Natural killer cell (primary cell): ENCODE results near the gene DIPK2A. TPM values are rescaled to one million over a fixed set of nuclear protein-coding genes. Genes with fewer than 3 reads are reported as not detected.

ENCODE experiments used
- ATAC-seq, 3 donors: fragments of 150-1000 bp in 2 of 3; fragments of 200-7000 bp in 1 of 3; cut with Tn5 transposase; 1 replicate in 1 of 3; 2 replicates in 2 of 3; pipeline ENCODE4 v1.10.0; 2021; ENCODE audit warnings: mild to moderate bottlenecking in 2 of 3, moderate library complexity in 2 of 3
- DNase-seq, 2 donors: peaks; one replicate each; pipeline versions ENCODE4 v3.0.0 to v3.0.0-alpha.2; 2013 to 2021; ENCODE audit warnings: mixed read lengths in 1 of 2
- H3K27ac ChIP-seq: one replicate; pipeline ENCODE4 v1.5.1; 2013; ENCODE audit warnings: mild to moderate bottlenecking, low read length
- H3K27me3 ChIP-seq: one replicate; pipeline ENCODE4 v1.6.1; 2013; ENCODE audit warnings: low read length; ENCODE audit not compliant: control insufficient read depth, insufficient read depth
- H3K36me3 ChIP-seq: one replicate; pipeline ENCODE4 v1.6.1; 2013; ENCODE audit warnings: low read length; ENCODE audit not compliant: control insufficient read depth, insufficient read depth
- H3K4me1 ChIP-seq: one replicate; pipeline ENCODE4 v1.6.1; 2013; ENCODE audit warnings: low read length; ENCODE audit not compliant: control insufficient read depth, insufficient read depth
- H3K4me3 ChIP-seq: one replicate; pipeline ENCODE4 v1.5.1; 2013; ENCODE audit warnings: low read length
- H3K9me3 ChIP-seq: one replicate; pipeline ENCODE4 v1.6.1; 2013; ENCODE audit warnings: low read length; ENCODE audit not compliant: control insufficient read depth, insufficient read depth
- H3K27ac Mint-ChIP-seq, 2 donors: one replicate each; pipeline ENCODE4 v1.8.0; 2022; ENCODE audit warnings: mild to moderate bottlenecking in 2 of 2, mixed read lengths in 2 of 2, moderate library complexity in 1 of 2
- H3K27me3 Mint-ChIP-seq, 2 donors: one replicate each; pipeline ENCODE4 v1.8.0; 2022; ENCODE audit warnings: low read depth in 2 of 2, mixed read lengths in 2 of 2
- H3K36me3 Mint-ChIP-seq: one replicate; pipeline ENCODE4 v1.8.0; 2022; ENCODE audit warnings: mixed read lengths
- H3K4me1 Mint-ChIP-seq, 2 donors: one replicate each; pipeline ENCODE4 v1.8.0; 2022; ENCODE audit warnings: mixed read lengths in 2 of 2
- H3K4me3 Mint-ChIP-seq: one replicate; pipeline ENCODE4 v1.8.0; 2022; ENCODE audit warnings: mild to moderate bottlenecking, moderate library complexity, mixed read lengths
- H3K9me3 Mint-ChIP-seq, 2 donors: one replicate each; pipeline ENCODE4 v1.8.0; 2022; ENCODE audit warnings: mixed read lengths in 2 of 2
- CTCF ChIP-seq: fragments of 200-600 bp; IDR thresholded peaks from one replicate; pipeline ENCODE4 v1.8.0; 2022; ENCODE audit warnings: antibody characterized with exemption
- WGBS: methylation state at CpG from one replicate; pipeline ENCODE4 v1.1.7; 2013; ENCODE audit warnings: missing lambda C conversion rate; ENCODE audit not compliant: insufficient coverage; 5-methylcytosine and 5-hydroxymethylcytosine counted together
- intact Hi-C: fragments of 100-400 bp; cut with micrococcal nuclease; formaldehyde crosslinking; loops from one replicate; pipeline ENCODE4 v1.14.2; 2022
- total RNA-seq, 4 donors: library from RNA; stranded (reverse); fragments of 120-200 nt in 1 of 4; gene quantifications; one replicate each; pipeline versions ENCODE4 v1.2.3 to v1.2.4, GENCODE V29; 2013 to 2022

Gene DIPK2A
- total RNA-seq, 3 donors from 2014 or later (not counting 1 experiment from before 2014, with no cell fraction given), result 18.7 to 39.6 (median 28.2) TPM

- intact Hi-C loops, result no loop called here
- Histone ChIP-seq H3K9me3 (no peaks in the 10 kb centered on the region), H3K4me1 (no peaks in the 10 kb centered on the region), H3K27me3 (no peaks in the 10 kb centered on the region), H3K36me3 (no peaks in the 10 kb centered on the region), H3K4me3 (no peak overlapping the region), H3K27ac (no peak overlapping the region)
- peaks cover 12 to 30% of the 10 kb centered on the region in 2 donors for H3K27me3 Mint-ChIP-seq
- no peak for TF ChIP-seq CTCF
- WGBS, result 83% methylated on average over 2 of the region's 3 CpGs
- ATAC-seq, result no peak
- no peak overlapping the region for H3K27ac Mint-ChIP-seq
- no peak for DNase-seq
- no peak overlapping the region for H3K4me3 Mint-ChIP-seq
- H3K4me1 Mint-ChIP-seq, result no peaks in the 10 kb centered on the region
- no peaks in the 10 kb centered on the region for H3K36me3 Mint-ChIP-seq
- no peaks in the 10 kb centered on the region for H3K9me3 Mint-ChIP-seq
These were observed 42.9 kb upstream of the DIPK2A start for GRCh38 chr3:143928541-143929255.

- H3K36me3 ChIP-seq, result no peaks in the 10 kb centered on the region
- H3K27ac ChIP-seq, result no peak overlapping the region
- no peak for TF ChIP-seq CTCF
- no peaks in the 10 kb centered on the region for H3K9me3 ChIP-seq
- ATAC-seq (no peak), DNase-seq (no peak)
- H3K27ac Mint-ChIP-seq, result no peak overlapping the region
- no peaks in the 10 kb centered on the region for H3K4me1 ChIP-seq
- no peak overlapping the region for H3K4me3 ChIP-seq
- no peaks in the 10 kb centered on the region for H3K4me1 Mint-ChIP-seq
- H3K27me3 ChIP-seq, result peaks cover 2% of the 10 kb centered on the region
- 60% methylated on average over 3 of the region's 3 CpGs for WGBS
- H3K9me3 Mint-ChIP-seq, result peaks cover 0 to 3% of the 10 kb centered on the region in 2 donors
- peaks cover 19 to 62% of the 10 kb centered on the region in 2 donors for H3K27me3 Mint-ChIP-seq
- intact Hi-C loops, result no loop called here
- no peak overlapping the region for H3K4me3 Mint-ChIP-seq
- no peaks in the 10 kb centered on the region for H3K36me3 Mint-ChIP-seq
These were observed 36.8 kb upstream of the DIPK2A start for GRCh38 chr3:143934791-143935190.

GRCh38 chr3:143935678-143936077, 35.9 kb upstream of the DIPK2A start:
- DNase-seq (no peak), ATAC-seq (no peak)
- Histone ChIP-seq H3K27me3 (peaks cover 2% of the 10 kb centered on the region), H3K9me3 (no peaks in the 10 kb centered on the region), H3K4me1 (no peaks in the 10 kb centered on the region), H3K4me3 (no peak overlapping the region), H3K27ac (no peak overlapping the region), H3K36me3 (no peaks in the 10 kb centered on the region)
- intact Hi-C loops, result no loop called here
- H3K27me3 Mint-ChIP-seq, result peaks cover 22 to 71% of the 10 kb centered on the region in 2 donors
- H3K9me3 Mint-ChIP-seq, result peaks cover 0 to 3% of the 10 kb centered on the region in 2 donors
- H3K4me3 Mint-ChIP-seq, result no peak overlapping the region
- TF ChIP-seq CTCF, result no peak
- no peaks in the 10 kb centered on the region for H3K36me3 Mint-ChIP-seq
- H3K27ac Mint-ChIP-seq, result no peak overlapping the region
- WGBS, result 85% methylated on average over 1 of the region's 1 CpG
- H3K4me1 Mint-ChIP-seq, result no peaks in the 10 kb centered on the region

GRCh38 chr3:143950810-143951209, 20.8 kb upstream of the DIPK2A start:
- Histone ChIP-seq H3K27ac (no peak overlapping the region), H3K4me1 (no peaks in the 10 kb centered on the region), H3K4me3 (no peak overlapping the region), H3K36me3 (no peaks in the 10 kb centered on the region), H3K9me3 (no peaks in the 10 kb centered on the region), H3K27me3 (peaks cover 3% of the 10 kb centered on the region)
- intact Hi-C loops, result loop anchor here (1.0 kb wide), 1 partner anchor 176 kb away; no protein-coding TSS in a partner anchor
- Mint-ChIP-seq H3K4me3 (no peak overlapping the region), H3K27ac (no peak overlapping the region), H3K27me3 (peaks cover 11 to 34% of the 10 kb centered on the region in 2 donors), H3K4me1 (peaks cover 3 to 5% of the 10 kb centered on the region in 2 donors), H3K9me3 (no peaks in the 10 kb centered on the region), H3K36me3 (no peaks in the 10 kb centered on the region)
- no peak for TF ChIP-seq CTCF
- DNase-seq (no peak), ATAC-seq (no peak)
- WGBS, result 100% methylated on average over 1 of the region's 2 CpGs
